HG03565 (cell line): ENCODE results near the gene ACOXL.
"Not testable (repeated sequence)": the region's sequence is repeated elsewhere in the genome, so short reads cannot be mapped to it uniquely, and the experiment has no call there.

ENCODE experiments used
- ATAC-seq: cut with Tn5 transposase; IDR thresholded peaks from one replicate; pipeline ENCODE4 v1.9.1; 2021; ENCODE audit warnings: mild to moderate bottlenecking, moderate library complexity; ENCODE audit not compliant: unreplicated experiment

The ACOXL gene

DNA sequence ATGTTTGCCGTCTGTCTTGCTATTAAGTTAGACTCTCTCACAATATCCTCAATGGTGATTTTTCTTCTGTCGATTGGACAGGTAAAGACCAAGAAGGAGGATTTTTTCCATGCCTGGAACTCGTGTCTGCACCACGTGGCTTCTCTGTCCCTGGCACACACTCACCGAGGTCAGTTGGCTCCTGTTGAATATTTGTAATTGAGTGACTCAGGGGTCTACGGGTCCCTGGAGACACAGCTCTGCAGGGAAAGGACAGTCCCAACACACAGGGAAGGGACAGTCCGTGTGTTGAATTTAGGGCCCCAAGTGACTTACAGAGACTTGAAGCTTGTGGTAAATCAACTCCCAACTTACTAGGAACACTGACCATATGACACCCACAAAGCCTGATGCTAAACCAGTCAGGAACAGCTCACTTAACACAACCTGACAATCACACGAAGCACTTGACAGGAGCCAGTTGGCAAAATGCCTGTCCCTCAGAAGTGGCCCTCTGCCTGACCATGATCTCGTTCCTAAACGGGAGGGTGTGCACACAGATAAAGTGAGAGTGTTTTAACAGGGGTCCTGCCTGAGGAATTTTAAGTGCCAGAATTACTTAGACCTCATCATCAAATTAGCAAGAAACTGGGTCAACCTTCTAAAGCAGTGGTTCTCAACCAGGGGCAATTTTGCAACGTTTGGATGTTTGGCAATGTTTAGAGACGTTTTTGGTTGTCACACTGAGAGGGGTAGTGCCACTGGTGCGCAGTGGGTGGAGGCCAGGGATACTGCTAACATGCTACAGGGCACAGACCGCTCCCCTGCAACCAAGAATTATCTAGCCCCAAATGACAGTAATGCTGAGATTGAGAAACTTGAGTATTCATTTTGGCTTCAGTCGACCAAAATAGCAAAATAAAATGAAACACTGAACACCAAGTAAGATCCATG, 299.4 kb downstream of the ACOXL start:
- no peak for ATAC-seq

GRCh38 chr2:111032721-111033429, 300.5 kb downstream of the ACOXL start:
- ATAC-seq, result no peak

DNA sequence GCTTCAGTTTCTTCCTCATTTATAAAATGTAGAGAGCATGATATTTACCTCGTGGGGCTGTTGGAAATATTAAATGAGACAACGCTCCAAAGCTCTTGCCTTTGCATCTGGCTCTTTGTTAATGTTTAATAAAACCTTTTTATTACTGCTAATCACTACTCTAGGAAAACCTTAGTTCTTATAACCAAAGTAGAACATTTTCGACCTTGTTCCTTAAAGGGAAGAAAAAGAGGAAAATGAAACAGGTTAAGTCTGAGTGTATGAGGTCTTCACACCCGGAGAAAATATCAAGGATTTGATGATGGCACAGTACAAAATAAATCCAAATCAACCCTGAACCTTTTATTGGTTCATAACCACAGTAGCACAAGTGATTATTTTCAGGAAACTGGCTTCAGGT, 301.8 kb downstream of the ACOXL start:
- ATAC-seq, result no peak

- no peak for ATAC-seq
Observed at GRCh38 chr2:111034606-111035005, 302.2 kb downstream of the ACOXL start.

GRCh38 chr2:111035830-111036441, 303.6 kb downstream of the ACOXL start:
- no peak for ATAC-seq

DNA sequence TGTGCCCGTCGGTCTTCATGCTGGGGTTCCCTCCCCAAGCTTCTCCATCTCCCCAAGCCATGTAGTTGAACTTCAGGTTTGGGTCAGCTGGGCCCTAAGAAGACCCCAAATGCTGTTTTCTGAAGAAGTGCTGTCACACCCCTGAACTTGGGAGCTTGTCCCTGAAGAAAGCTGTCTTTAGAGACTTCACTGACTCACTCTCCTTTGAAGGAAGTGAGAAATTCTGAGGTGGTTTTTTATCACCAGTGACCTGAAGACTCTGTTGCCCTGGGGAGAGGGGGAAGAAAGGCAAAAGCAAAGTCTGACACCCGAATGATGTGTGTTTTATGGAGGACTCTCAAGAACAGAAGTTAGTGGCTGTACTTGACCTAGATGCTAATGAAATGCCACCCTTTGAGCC, 304.8 kb downstream of the ACOXL start:
- ATAC-seq, result no peak

DNA sequence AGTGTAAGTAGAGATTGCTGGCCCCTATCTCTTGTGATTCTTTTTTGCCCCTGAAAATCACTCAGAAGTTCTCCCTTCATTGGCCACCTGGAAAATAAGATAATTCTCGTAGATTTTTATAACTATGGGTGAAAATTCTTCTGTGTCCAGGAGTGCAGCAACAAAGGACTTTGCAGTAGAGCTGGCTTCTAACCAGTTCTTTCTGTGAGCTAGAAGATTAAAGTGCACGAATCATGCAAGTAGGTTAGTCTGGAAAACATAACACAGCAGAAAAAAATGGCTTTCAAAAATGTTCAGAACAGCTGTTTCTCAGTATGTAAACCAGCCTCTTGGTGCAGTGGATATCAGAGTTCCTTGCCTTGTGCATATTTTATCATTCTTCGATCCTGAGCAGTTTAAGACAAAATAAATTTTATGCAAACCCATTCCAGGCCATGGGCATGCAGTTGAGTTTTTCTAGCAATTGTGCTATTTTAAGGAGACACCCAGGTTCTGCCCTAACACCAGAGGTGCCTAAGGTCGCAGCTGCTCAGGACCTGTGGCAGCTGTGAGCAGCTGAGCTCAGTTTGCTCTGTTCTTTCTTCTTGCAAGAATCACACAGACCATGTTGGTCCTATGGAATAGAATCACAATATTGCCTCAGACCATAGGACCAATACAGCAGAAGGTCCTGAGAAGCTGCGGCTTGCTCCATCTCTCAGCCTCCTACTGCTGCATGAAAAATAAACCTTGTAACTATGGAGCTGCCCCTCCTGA, 307.4 kb downstream of the ACOXL start:
- no peak for ATAC-seq

GRCh38 chr2:111041398-111042202, 309.2 kb downstream of the ACOXL start:
- ATAC-seq, result no peak

- no peak for ATAC-seq
Observed at GRCh38 chr2:111042261-111042660, 309.9 kb downstream of the ACOXL start.

- no peak for ATAC-seq
Observed at GRCh38 chr2:111042772-111043771, 310.7 kb downstream of the ACOXL start.

GRCh38 chr2:111044066-111044465, 311.7 kb downstream of the ACOXL start:
- ATAC-seq, result no peak

DNA sequence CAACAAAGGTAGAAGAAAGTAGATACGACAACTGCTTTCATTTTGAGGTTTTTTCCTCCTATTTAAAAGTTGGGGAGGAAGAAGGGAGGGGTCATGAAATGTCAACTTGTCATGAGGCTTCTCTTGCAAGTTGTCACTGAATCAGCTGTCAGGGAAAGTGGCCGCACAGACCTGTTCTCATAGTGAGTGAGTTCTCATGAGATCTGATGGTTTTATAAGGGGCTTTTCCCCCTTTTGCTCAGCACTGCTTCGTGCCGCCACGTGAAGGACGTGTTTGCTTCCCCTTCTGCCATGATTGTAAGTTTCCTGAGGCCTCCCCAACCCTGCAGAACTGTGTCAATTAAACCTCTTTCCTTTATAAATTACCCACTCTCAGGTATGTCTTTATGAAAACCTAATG, 312.9 kb downstream of the ACOXL start:
- not testable (repeated sequence) for ATAC-seq

GRCh38 chr2:111045771-111046444, 313.5 kb downstream of the ACOXL start:
- ATAC-seq, result no peak

GRCh38 chr2:111046670-111047069, 314.3 kb downstream of the ACOXL start:
- ATAC-seq, result no peak

DNA sequence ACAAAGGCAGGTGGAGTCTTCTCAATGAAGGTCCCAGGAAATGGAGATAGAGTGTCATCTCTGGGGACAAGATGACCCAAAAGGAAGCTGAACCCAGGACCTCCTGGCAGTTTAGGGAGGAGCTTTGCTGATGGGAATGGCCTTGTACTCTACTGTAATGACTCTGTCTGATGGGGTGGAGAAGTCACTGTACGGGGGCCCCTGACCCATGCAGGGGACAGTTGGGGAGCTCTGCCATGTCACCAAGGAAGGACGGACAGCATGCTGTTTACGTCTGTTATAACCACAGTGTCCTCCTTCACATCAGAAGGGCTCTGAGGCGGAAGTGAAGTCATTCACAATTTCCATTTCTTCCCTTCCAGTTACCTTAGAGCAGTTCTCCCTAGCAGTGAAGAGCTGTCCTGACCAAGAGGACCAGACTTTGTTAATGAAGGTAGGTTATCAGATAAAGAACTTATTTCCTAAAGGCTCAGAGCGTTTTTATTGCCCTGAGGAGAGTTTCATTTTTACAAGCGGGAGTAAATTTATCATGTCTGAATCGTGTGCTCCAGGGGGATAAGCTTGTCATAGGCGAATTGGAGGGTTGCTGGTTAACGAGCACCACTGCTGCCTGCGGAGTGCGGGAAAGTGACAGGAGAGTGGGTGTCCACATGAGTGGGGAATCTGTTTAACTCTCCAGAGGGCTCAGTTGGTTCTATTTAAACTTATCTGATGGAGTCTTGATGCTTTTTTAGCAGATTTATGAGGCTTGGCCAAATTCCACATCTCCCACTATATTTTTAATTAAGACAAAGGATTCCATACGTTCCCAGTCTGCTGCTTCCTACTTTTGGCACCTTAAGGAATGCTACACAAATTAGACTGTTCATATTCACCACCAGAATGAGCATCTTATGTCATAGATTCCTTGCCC, 316.7 kb downstream of the ACOXL start:
- no peak for ATAC-seq

- no peak for ATAC-seq
Observed at GRCh38 chr2:111049792-111050640, 317.6 kb downstream of the ACOXL start.
